Caco-2 (cell line): ENCODE data around the gene NEDD4. TPM values are rescaled to one million over a fixed set of nuclear protein-coding genes. Genes with fewer than 3 reads are reported as not detected.

ENCODE experiments used
- BruUV-seq: library from RNA; stranded (reverse); fragments of 400-500 nt; replicated peaks from 2 replicates; lab custom pipeline; 2021; lab: Mats Ljungman, UMichigan
- CTCF ChIA-PET: fragments of 300-600 bp; sonication (Branson Sonifier 250); formaldehyde crosslinking; loops from one replicate; lab custom pipeline; 2022; ENCODE audit warnings: antibody characterized with exemption; lab: Charles Lee
- POLR2A ChIA-PET: fragments of 300-600 bp; sonication (Branson Sonifier 250); formaldehyde crosslinking; loops from one replicate; lab custom pipeline; 2022; ENCODE audit warnings: antibody characterized with exemption; lab: Charles Lee
- DNase-seq, 2 experiments: peaks; one replicate each; pipeline versions ENCODE4 v3.0.0 to v3.0.0-alpha.2; 2020 to 2022
- H3K27me3 ChIP-seq: replicated peaks from 2 replicates; pipeline ENCODE4 v1.6.0; 2011; ENCODE audit warnings: low read length; ENCODE audit not compliant: control insufficient read depth, insufficient read depth
- H3K36me3 ChIP-seq: 2 replicates; pipeline ENCODE4 v1.5.1; 2011; ENCODE audit warnings: low read length; ENCODE audit not compliant: control insufficient read depth, insufficient read depth
- H3K4me1 ChIP-seq: fragments of 250-450 bp; sonication (Bioruptor Pico); 2 replicates; pipeline ENCODE4 v1.5.1; 2020; ENCODE audit warnings: mild to moderate bottlenecking
- H3K4me3 ChIP-seq: 2 replicates; pipeline ENCODE4 v1.5.1; 2011; ENCODE audit warnings: low read depth, mild to moderate bottlenecking, control low read depth, low read length
- H3K9me3 ChIP-seq: fragments of 250-450 bp; sonication (Bioruptor Pico); 2 replicates; pipeline ENCODE4 v1.5.1; 2020; ENCODE audit warnings: mild to moderate bottlenecking, moderate library complexity
- H3K27ac Mint-ChIP-seq: one replicate; pipeline ENCODE4 v1.8.0; 2022; ENCODE audit warnings: mixed read lengths; ENCODE audit not compliant: unreplicated experiment
- H3K27me3 Mint-ChIP-seq: one replicate; pipeline ENCODE4 v1.8.0; 2022; ENCODE audit warnings: mixed read lengths; ENCODE audit not compliant: insufficient read depth, unreplicated experiment
- H3K36me3 Mint-ChIP-seq: one replicate; pipeline ENCODE4 v1.8.0; 2022; ENCODE audit warnings: mild to moderate bottlenecking, mixed read lengths; ENCODE audit not compliant: insufficient read depth, unreplicated experiment
- H3K4me1 Mint-ChIP-seq: one replicate; pipeline ENCODE4 v1.8.0; 2022; ENCODE audit warnings: low read depth, mixed read lengths; ENCODE audit not compliant: unreplicated experiment
- H3K4me3 Mint-ChIP-seq: one replicate; pipeline ENCODE4 v1.8.0; 2022; ENCODE audit warnings: mild to moderate bottlenecking, moderate library complexity, mixed read lengths; ENCODE audit not compliant: unreplicated experiment
- H3K9me3 Mint-ChIP-seq: one replicate; pipeline ENCODE4 v1.8.0; 2022; ENCODE audit warnings: mixed read lengths; ENCODE audit not compliant: unreplicated experiment
- CTCF ChIP-seq, 2 experiments: fragments of 200-600 bp in 1 of 2; IDR thresholded peaks; 1 replicate in 1 of 2; 2 replicates in 1 of 2; pipeline versions ENCODE4 v1.5.1 to v1.8.0; 2011 to 2022; ENCODE audit warnings: antibody characterized with exemption in 1 of 2, control low read depth in 1 of 2, inconsistent platforms in 1 of 2, low read depth in 1 of 2, low read length in 1 of 2, mild to moderate bottlenecking in 1 of 2, moderate library complexity in 1 of 2; ENCODE audit not compliant: insufficient read depth in 1 of 2, severe bottlenecking in 1 of 2, unreplicated experiment in 1 of 2
- intact Hi-C: fragments of 100-400 bp; cut with micrococcal nuclease; formaldehyde crosslinking; loops from one replicate; pipeline ENCODE4 v1.10.0; 2022; ENCODE audit not compliant: unreplicated experiment
- total RNA-seq: library from RNA; stranded (reverse); gene quantifications from 2 replicates; pipeline ENCODE4 v1.2.3, GENCODE V29; 2022

Gene NEDD4
- total RNA-seq, 1 experiment from 2014 or later, result 33.9 TPM

- TF ChIP-seq CTCF (IDR thresholded peaks at IDR 0.05; ENCODE audit: insufficient read depth in 1 of 2, low read depth in 1 of 2, low read length in 1 of 2, severe bottlenecking in 1 of 2, unreplicated experiment in 1 of 2), result no peak
- Histone ChIP-seq H3K9me3 (no peaks in the 10 kb centered on the region), H3K4me3 (no peak overlapping the region), H3K4me1 (no peaks in the 10 kb centered on the region), H3K27me3 (no peaks in the 10 kb centered on the region), H3K36me3 (no peaks in the 10 kb centered on the region)
- no TSS peak for BruUV-seq
- Mint-ChIP-seq H3K27ac (no peak overlapping the region), H3K9me3 (no peaks in the 10 kb centered on the region), H3K4me1 (no peaks in the 10 kb centered on the region), H3K4me3 (no peak overlapping the region), H3K36me3 (no peaks in the 10 kb centered on the region), H3K27me3 (no peaks in the 10 kb centered on the region)
- CTCF ChIA-PET, result interaction anchor here (0.7 kb wide), 1 partner anchor 171 kb away, joined by 3 read pairs; no protein-coding TSS in a partner anchor
- POLR2A ChIA-PET, result interaction anchor here (0.5 kb wide), 1 partner anchor 114 kb away, joined by 4 read pairs; no protein-coding TSS in a partner anchor
- intact Hi-C loops, result no loop called here
- DNase-seq, result no peak
Measured at GRCh38 chr15:55820043-55820442, 173.4 kb downstream of the NEDD4 start.

- intact Hi-C loops, result no loop called here
- Mint-ChIP-seq H3K9me3 (no peaks in the 10 kb centered on the region), H3K27ac (no peak overlapping the region), H3K36me3 (no peaks in the 10 kb centered on the region), H3K27me3 (no peaks in the 10 kb centered on the region), H3K4me3 (no peak overlapping the region), H3K4me1 (no peaks in the 10 kb centered on the region)
- ChIA-PET POLR2A (interaction anchor here (0.5 kb wide), 1 partner anchor 114 kb away, joined by 4 read pairs; no protein-coding TSS in a partner anchor), CTCF (no interaction called here)
- Histone ChIP-seq H3K36me3 (no peaks in the 10 kb centered on the region), H3K9me3 (no peaks in the 10 kb centered on the region), H3K27me3 (no peaks in the 10 kb centered on the region), H3K4me1 (no peaks in the 10 kb centered on the region), H3K4me3 (no peak overlapping the region)
- no peak for DNase-seq
- no TSS peak for BruUV-seq
- TF ChIP-seq CTCF (IDR thresholded peaks at IDR 0.05; ENCODE audit: insufficient read depth in 1 of 2, low read depth in 1 of 2, low read length in 1 of 2, severe bottlenecking in 1 of 2, unreplicated experiment in 1 of 2), result no peak
Measured at GRCh38 chr15:55819397-55820034, 173.9 kb downstream of the NEDD4 start.

GRCh38 chr15:55816017-55816416 is 177.4 kb downstream of the NEDD4 start:
- Mint-ChIP-seq H3K36me3 (no peaks in the 10 kb centered on the region), H3K9me3 (no peaks in the 10 kb centered on the region), H3K27ac (no peak overlapping the region), H3K4me3 (no peak overlapping the region), H3K27me3 (no peaks in the 10 kb centered on the region), H3K4me1 (no peaks in the 10 kb centered on the region)
- H3K9me3 ChIP-seq, result no peaks in the 10 kb centered on the region
- H3K4me1 ChIP-seq, result no peaks in the 10 kb centered on the region
- H3K27me3 ChIP-seq, result no peaks in the 10 kb centered on the region
- H3K36me3 ChIP-seq, result no peaks in the 10 kb centered on the region
- intact Hi-C loops, result no loop called here
- ChIA-PET CTCF (no interaction called here), POLR2A (interaction anchor here (0.6 kb wide), 1 partner anchor 271 kb away, joined by 5 read pairs; no protein-coding TSS in a partner anchor)
- no TSS peak for BruUV-seq
- no peak for DNase-seq
- H3K4me3 ChIP-seq, result no peak overlapping the region
- no peak for TF ChIP-seq CTCF (IDR thresholded peaks at IDR 0.05; ENCODE audit: insufficient read depth in 1 of 2, low read depth in 1 of 2, low read length in 1 of 2, severe bottlenecking in 1 of 2, unreplicated experiment in 1 of 2)
